OCI-LY3 (cell line): ENCODE results near the gene THEM4.

Experiments used
- H2AFZ ChIP-seq: fragments of 200-600, 300-600 bp; shearing (Covaris generic); 2 replicates; pipeline ENCODE4 v1.6.0; 2014; ENCODE audit warnings: antibody characterized with exemption, low read depth, low read length
- H3K27ac ChIP-seq: fragments of 200-600, 300-600 bp; sonication (generic); 2 replicates; pipeline ENCODE4 v1.5.1; 2014; ENCODE audit warnings: mild to moderate bottlenecking, low read length, moderate library complexity, mixed read lengths
- H3K27me3 ChIP-seq: fragments of 200-600, 300-600 bp; sonication (generic); 2 replicates; pipeline ENCODE4 v1.6.1; 2014; ENCODE audit warnings: low read depth, low read length, mixed read lengths
- H3K36me3 ChIP-seq: fragments of 200-600, 300-600 bp; sonication (generic); replicated peaks from 2 replicates; pipeline ENCODE3; 2014; ENCODE audit warnings: low read depth, low read length, mixed read lengths
- H3K4me1 ChIP-seq: fragments of 300-600, 200-600 bp; sonication (generic); 2 replicates; pipeline ENCODE4 v1.6.1; 2014; ENCODE audit warnings: low read length, mixed read lengths
- H3K4me2 ChIP-seq: fragments of 200-600, 300-600 bp; sonication (generic); 2 replicates; pipeline ENCODE4 v1.6.1; 2014; ENCODE audit warnings: low read length, mixed read lengths
- H3K4me3 ChIP-seq: fragments of 300-600, 200-600 bp; sonication (generic); 2 replicates; pipeline ENCODE4 v1.5.1; 2014; ENCODE audit warnings: antibody characterized with exemption, mild to moderate bottlenecking, low read length, moderate library complexity
- H3K79me2 ChIP-seq: fragments of 300-600, 200-600 bp; shearing (Covaris generic); 2 replicates; pipeline ENCODE4 v1.6.1; 2014; ENCODE audit warnings: mild to moderate bottlenecking, low read length, mixed read lengths
- H3K9ac ChIP-seq: fragments of 300-600, 200-600 bp; shearing (Covaris generic); 2 replicates; pipeline ENCODE4 v1.6.0; 2014; ENCODE audit warnings: mild to moderate bottlenecking, low read length, moderate library complexity
- H3K9me3 ChIP-seq: fragments of 200-600, 300-600 bp; shearing (Covaris generic); 2 replicates; pipeline ENCODE4 v1.6.1; 2014; ENCODE audit warnings: low read length, mixed read lengths; ENCODE audit not compliant: insufficient read depth
- H4K20me1 ChIP-seq: fragments of 200-600, 300-600 bp; sonication (generic); 2 replicates; pipeline ENCODE4 v1.6.1; 2016; ENCODE audit warnings: low read length, mixed read lengths; ENCODE audit not compliant: insufficient read depth
- CTCF ChIP-seq: fragments of 200-600, 300-600 bp; sonication (generic); IDR thresholded peaks from 2 replicates; pipeline ENCODE4 v1.5.1; 2014; ENCODE audit warnings: antibody characterized with exemption, low read length, low read depth
- EZH2phosphoT487 ChIP-seq: fragments of 200-600 bp; shearing (Covaris generic); IDR thresholded peaks from 2 replicates; pipeline ENCODE4 v1.6.1; 2018; ENCODE audit warnings: antibody characterized with exemption, mixed run types, low read depth

THEM4 gene

GRCh38 chr1:151854658-151855057 lies 54.7 kb downstream of the THEM4 start:
- Histone ChIP-seq H3K36me3 (no peaks in the 10 kb centered on the region), H3K4me1 (peaks cover 19% of the 10 kb centered on the region), H3K9ac (no peak overlapping the region), H3K27ac (no peak overlapping the region), H4K20me1 (no peaks in the 10 kb centered on the region), H3K9me3 (no peaks in the 10 kb centered on the region), H2AFZ (no peak overlapping the region), H3K4me3 (no peak overlapping the region), H3K4me2 (no peak overlapping the region), H3K27me3 (peaks cover 12% of the 10 kb centered on the region; the same call in 1 of the 2 replicates), H3K79me2 (no peaks in the 10 kb centered on the region)
- no peak for TF ChIP-seq CTCF
- no peak for TF ChIP-seq EZH2phosphoT487

GRCh38 chr1:151853411-151853943 lies 55.8 kb downstream of the THEM4 start, which contains the start of gene THEM5:
THEM5 (minus strand) TSS chr1:151853712; CDS start chr1:151853565, 147 bp downstream.
- H3K4me2 ChIP-seq, result no peak within 1 kb of the TSS
- no peaks in the 10 kb centered on the region for H3K9me3 ChIP-seq
- H4K20me1 ChIP-seq, result no peaks in the 10 kb centered on the region
- peaks cover 12% of the 10 kb centered on the region; the same call in 1 of the 2 replicates for H3K27me3 ChIP-seq
- no peak within 1 kb of the TSS for H3K9ac ChIP-seq
- H3K4me3 ChIP-seq, result no peak within 1 kb of the TSS
- no peak for TF ChIP-seq EZH2phosphoT487
- no peak for TF ChIP-seq CTCF
- H3K4me1 ChIP-seq, result peaks cover 11% of the 10 kb centered on the region
- H3K27ac ChIP-seq, result no peak within 1 kb of the TSS
- no peaks in the 10 kb centered on the region for H3K79me2 ChIP-seq
- no peaks in the 10 kb centered on the region for H3K36me3 ChIP-seq
- no peak within 1 kb of the TSS for H2AFZ ChIP-seq

GRCh38 chr1:151852733-151853132 lies 56.6 kb downstream of the THEM4 start:
- peaks cover 8% of the 10 kb centered on the region; the same call in 1 of the 2 replicates for H3K4me1 ChIP-seq
- no peak overlapping the region for H3K4me2 ChIP-seq
- H3K27ac ChIP-seq, result no peak overlapping the region
- H3K36me3 ChIP-seq, result no peaks in the 10 kb centered on the region
- no peak overlapping the region for H3K4me3 ChIP-seq
- no peak overlapping the region for H2AFZ ChIP-seq
- no peak overlapping the region for H3K9ac ChIP-seq
- H3K9me3 ChIP-seq, result no peaks in the 10 kb centered on the region
- no peaks in the 10 kb centered on the region for H3K79me2 ChIP-seq
- no peaks in the 10 kb centered on the region for H4K20me1 ChIP-seq
- H3K27me3 ChIP-seq, result peaks cover 12% of the 10 kb centered on the region; the same call in 1 of the 2 replicates
- TF ChIP-seq EZH2phosphoT487 (no peak), CTCF (no peak)

- no peak overlapping the region for H3K9ac ChIP-seq
- H4K20me1 ChIP-seq, result no peaks in the 10 kb centered on the region
- no peaks in the 10 kb centered on the region for H3K36me3 ChIP-seq
- no peak overlapping the region for H3K4me3 ChIP-seq
- no peak overlapping the region for H2AFZ ChIP-seq
- peaks cover 8% of the 10 kb centered on the region for H3K4me1 ChIP-seq
- H3K27me3 ChIP-seq, result peaks cover 12% of the 10 kb centered on the region; the same call in 1 of the 2 replicates
- H3K9me3 ChIP-seq, result no peaks in the 10 kb centered on the region
- no peak overlapping the region for H3K4me2 ChIP-seq
- H3K27ac ChIP-seq, result no peak overlapping the region
- TF ChIP-seq EZH2phosphoT487 (no peak), CTCF (no peak)
- no peaks in the 10 kb centered on the region for H3K79me2 ChIP-seq
These were observed 57.4 kb downstream of the THEM4 start for GRCh38 chr1:151851886-151852285.
